ENCODE measurements around the gene GTF3A. TPM values are rescaled to one million over a fixed set of nuclear protein-coding genes. Genes with fewer than 3 reads are reported as not detected.

The GTF3A gene
- total and polyA plus RNA-seq, 2 donors: 247 to 293 TPM

GRCh38 chr13:27449081-27449603, 24.7 kb downstream of the GTF3A start:
- no peaks in the 10 kb centered on the region for H3K9me3 ChIP-seq (ENCODE audit: control insufficient read depth in 2 of 2, insufficient read depth in 1 of 2, low read length in 1 of 2)
- H3K27me3 ChIP-seq (ENCODE audit: control insufficient read depth in 2 of 2, insufficient read depth in 1 of 2, low read length in 1 of 2): no peaks in the 10 kb centered on the region
- WGBS: 74% methylated on average over 15 of the region's 15 CpGs
- no peak for DNase-seq (ENCODE audit: low read depth in 6 of 9, low spot score in 9 of 9)
- peak overlapping the region; percentile 100 for H3K27ac ChIP-seq (ENCODE audit: low read depth in 1 of 2, low read length in 1 of 2)
- H3K4me1 ChIP-seq (ENCODE audit: control insufficient read depth in 2 of 2, insufficient read depth in 2 of 2, low read length in 2 of 2): peaks cover 31 to 48% of the 10 kb centered on the region in 2 donors
- H3K36me3 ChIP-seq (ENCODE audit: control insufficient read depth in 2 of 2, insufficient read depth in 2 of 2, low read length in 1 of 2): no peaks in the 10 kb centered on the region
- peak overlapping the region; percentile 92 to 96 for H3K4me3 ChIP-seq (ENCODE audit: low read length in 2 of 2)

GRCh38 chr13:27449936-27450828, 25.8 kb downstream of the GTF3A start, which contains the start of gene MTIF3:
Gene MTIF3 (minus strand): TSS chr13:27450564. CDS start chr13:27440448, 10,116 bp downstream.
- Histone ChIP-seq H3K9me3 (ENCODE audit: control insufficient read depth in 2 of 2, insufficient read depth in 1 of 2, low read length in 1 of 2) (no peaks in the 10 kb centered on the region), H3K4me3 (ENCODE audit: low read length in 2 of 2) (peak within 1 kb of the TSS; percentile 92 to 96), H3K27ac (ENCODE audit: low read depth in 1 of 2, low read length in 1 of 2) (peak within 1 kb of the TSS; percentile 100), H3K27me3 (ENCODE audit: control insufficient read depth in 2 of 2, insufficient read depth in 1 of 2, low read length in 1 of 2) (no peaks in the 10 kb centered on the region), H3K4me1 (ENCODE audit: control insufficient read depth in 2 of 2, insufficient read depth in 2 of 2, low read length in 2 of 2) (peaks cover 31 to 50% of the 10 kb centered on the region in 2 donors), H3K36me3 (ENCODE audit: control insufficient read depth in 2 of 2, insufficient read depth in 2 of 2, low read length in 1 of 2) (no peaks in the 10 kb centered on the region)
- DNase-seq (ENCODE audit: low read depth in 6 of 9, low spot score in 9 of 9): peak; percentile 94 to 100 (median 98)
- WGBS: under 1% methylated on average over 81 of the region's 81 CpGs

GRCh38 chr13:27450921-27451471, 26.6 kb downstream of the GTF3A start:
- Histone ChIP-seq H3K4me1 (ENCODE audit: control insufficient read depth in 2 of 2, insufficient read depth in 2 of 2, low read length in 2 of 2) (peaks cover 27 to 48% of the 10 kb centered on the region in 2 donors), H3K4me3 (ENCODE audit: low read length in 2 of 2) (peak overlapping the region; percentile 92 to 96), H3K9me3 (ENCODE audit: control insufficient read depth in 2 of 2, insufficient read depth in 1 of 2, low read length in 1 of 2) (no peaks in the 10 kb centered on the region), H3K27me3 (ENCODE audit: control insufficient read depth in 2 of 2, insufficient read depth in 1 of 2, low read length in 1 of 2) (no peaks in the 10 kb centered on the region), H3K36me3 (ENCODE audit: control insufficient read depth in 2 of 2, insufficient read depth in 2 of 2, low read length in 1 of 2) (no peaks in the 10 kb centered on the region), H3K27ac (ENCODE audit: low read depth in 1 of 2, low read length in 1 of 2) (peak overlapping the region; percentile 100)
- peak in 1 of 9 donors; percentile 62 for DNase-seq (ENCODE audit: low read depth in 6 of 9, low spot score in 9 of 9)
- under 1% methylated on average over 34 of the region's 34 CpGs for WGBS

- Histone ChIP-seq H3K4me1 (ENCODE audit: control insufficient read depth in 2 of 2, insufficient read depth in 2 of 2, low read length in 2 of 2) (peaks cover 11 to 19% of the 10 kb centered on the region in 2 donors), H3K27ac (ENCODE audit: low read depth in 1 of 2, low read length in 1 of 2) (peak overlapping the region; percentile 88 to 95), H3K9me3 (ENCODE audit: control insufficient read depth in 2 of 2, insufficient read depth in 1 of 2, low read length in 1 of 2) (no peaks in the 10 kb centered on the region), H3K27me3 (ENCODE audit: control insufficient read depth in 2 of 2, insufficient read depth in 1 of 2, low read length in 1 of 2) (no peaks in the 10 kb centered on the region), H3K36me3 (ENCODE audit: control insufficient read depth in 2 of 2, insufficient read depth in 2 of 2, low read length in 1 of 2) (no peaks in the 10 kb centered on the region), H3K4me3 (ENCODE audit: low read length in 2 of 2) (peak overlapping the region; percentile 40 to 41)
- WGBS: under 1% methylated on average over 5 of the region's 5 CpGs
- peak in 4 of 9 donors; percentile 56 to 83 (median 59) for DNase-seq (ENCODE audit: low read depth in 6 of 9, low spot score in 9 of 9)
These were observed 31.0 kb downstream of the GTF3A start for GRCh38 chr13:27455331-27455855.

- Histone ChIP-seq H3K9me3 (ENCODE audit: control insufficient read depth in 2 of 2, insufficient read depth in 1 of 2, low read length in 1 of 2) (no peaks in the 10 kb centered on the region), H3K27me3 (ENCODE audit: control insufficient read depth in 2 of 2, insufficient read depth in 1 of 2, low read length in 1 of 2) (no peaks in the 10 kb centered on the region), H3K36me3 (ENCODE audit: control insufficient read depth in 2 of 2, insufficient read depth in 2 of 2, low read length in 1 of 2) (no peaks in the 10 kb centered on the region), H3K4me1 (ENCODE audit: control insufficient read depth in 2 of 2, insufficient read depth in 2 of 2, low read length in 2 of 2) (peaks cover 2 to 11% of the 10 kb centered on the region in 2 donors), H3K27ac (ENCODE audit: low read depth in 1 of 2, low read length in 1 of 2) (no peak overlapping the region), H3K4me3 (ENCODE audit: low read length in 2 of 2) (no peak overlapping the region)
- no peak for DNase-seq (ENCODE audit: low read depth in 6 of 9, low spot score in 9 of 9)
- WGBS: 84% methylated on average over 12 of the region's 12 CpGs
These were observed 37.6 kb downstream of the GTF3A start for GRCh38 chr13:27461940-27462584.

GRCh38 chr13:27463500-27463899, 39.1 kb downstream of the GTF3A start:
- Histone ChIP-seq H3K4me3 (ENCODE audit: low read length in 2 of 2) (no peak overlapping the region), H3K27me3 (ENCODE audit: control insufficient read depth in 2 of 2, insufficient read depth in 1 of 2, low read length in 1 of 2) (no peaks in the 10 kb centered on the region), H3K36me3 (ENCODE audit: control insufficient read depth in 2 of 2, insufficient read depth in 2 of 2, low read length in 1 of 2) (no peaks in the 10 kb centered on the region), H3K4me1 (ENCODE audit: control insufficient read depth in 2 of 2, insufficient read depth in 2 of 2, low read length in 2 of 2) (peaks cover 2 to 11% of the 10 kb centered on the region in 2 donors), H3K9me3 (ENCODE audit: control insufficient read depth in 2 of 2, insufficient read depth in 1 of 2, low read length in 1 of 2) (peaks cover 0 to 3% of the 10 kb centered on the region in 2 donors), H3K27ac (ENCODE audit: low read depth in 1 of 2, low read length in 1 of 2) (no peak overlapping the region)
- no peak for DNase-seq (ENCODE audit: low read depth in 6 of 9, low spot score in 9 of 9)
- WGBS: 75% methylated on average over 6 of the region's 6 CpGs

GRCh38 chr13:27465611-27466010, 41.2 kb downstream of the GTF3A start:
- Histone ChIP-seq H3K36me3 (ENCODE audit: control insufficient read depth in 2 of 2, insufficient read depth in 2 of 2, low read length in 1 of 2) (no peaks in the 10 kb centered on the region), H3K27me3 (ENCODE audit: control insufficient read depth in 2 of 2, insufficient read depth in 1 of 2, low read length in 1 of 2) (no peaks in the 10 kb centered on the region), H3K9me3 (ENCODE audit: control insufficient read depth in 2 of 2, insufficient read depth in 1 of 2, low read length in 1 of 2) (peaks cover 0 to 9% of the 10 kb centered on the region in 2 donors), H3K4me1 (ENCODE audit: control insufficient read depth in 2 of 2, insufficient read depth in 2 of 2, low read length in 2 of 2) (peaks cover 2 to 11% of the 10 kb centered on the region in 2 donors), H3K4me3 (ENCODE audit: low read length in 2 of 2) (no peak overlapping the region), H3K27ac (ENCODE audit: low read depth in 1 of 2, low read length in 1 of 2) (no peak overlapping the region)
- WGBS: 89% methylated on average over 5 of the region's 5 CpGs
- DNase-seq (ENCODE audit: low read depth in 6 of 9, low spot score in 9 of 9): no peak

GRCh38 chr13:27466513-27466912, 42.1 kb downstream of the GTF3A start:
- no peak for DNase-seq (ENCODE audit: low read depth in 6 of 9, low spot score in 9 of 9)
- 33% methylated on average over 3 of the region's 3 CpGs for WGBS

More at GRCh38 chr13:27466513-27466912, 42.1 kb downstream of the GTF3A start:
- Histone ChIP-seq H3K36me3 (ENCODE audit: control insufficient read depth in 2 of 2, insufficient read depth in 2 of 2, low read length in 1 of 2) (no peaks in the 10 kb centered on the region), H3K4me3 (ENCODE audit: low read length in 2 of 2) (no peak overlapping the region), H3K9me3 (ENCODE audit: control insufficient read depth in 2 of 2, insufficient read depth in 1 of 2, low read length in 1 of 2) (peaks cover 0 to 9% of the 10 kb centered on the region in 2 donors), H3K27ac (ENCODE audit: low read depth in 1 of 2, low read length in 1 of 2) (no peak overlapping the region), H3K4me1 (ENCODE audit: control insufficient read depth in 2 of 2, insufficient read depth in 2 of 2, low read length in 2 of 2) (peaks cover 2 to 11% of the 10 kb centered on the region in 2 donors), H3K27me3 (ENCODE audit: control insufficient read depth in 2 of 2, insufficient read depth in 1 of 2, low read length in 1 of 2) (no peaks in the 10 kb centered on the region)

All from thymus (tissue), 11 donors.